Left lobe of liver (tissue), 2 donors: Measurements from ENCODE around the gene QRICH2. TPM values are rescaled to one million over a fixed set of nuclear protein-coding genes. Genes with fewer than 3 reads are reported as not detected.
"Not testable (repeated sequence)": the region's sequence is repeated elsewhere in the genome, so short reads cannot be mapped to it uniquely, and the experiment has no call there.

Source experiments
- ATAC-seq: fragments of 200-7000 bp; cut with Tn5 transposase; one replicate; pipeline ENCODE4 v1.9.1; 2020; ENCODE audit warnings: mild to moderate bottlenecking, moderate library complexity
- DNase-seq: peaks from one replicate; pipeline ENCODE4 v3.0.0-alpha.2; 2020; ENCODE audit warnings: low spot score
- total RNA-seq: library from RNA; stranded (reverse); gene quantifications from one replicate; pipeline ENCODE4 v1.2.1, GENCODE V29; 2021
- donor health status: DM: no; HTN: no; CAD: no; lungs with moderate emphysema.
- donor health status: DM: no; HTN: yes; CAD: no.

The QRICH2 gene
- total RNA-seq, 1 donor from 2014 or later = 2.6 TPM

DNA sequence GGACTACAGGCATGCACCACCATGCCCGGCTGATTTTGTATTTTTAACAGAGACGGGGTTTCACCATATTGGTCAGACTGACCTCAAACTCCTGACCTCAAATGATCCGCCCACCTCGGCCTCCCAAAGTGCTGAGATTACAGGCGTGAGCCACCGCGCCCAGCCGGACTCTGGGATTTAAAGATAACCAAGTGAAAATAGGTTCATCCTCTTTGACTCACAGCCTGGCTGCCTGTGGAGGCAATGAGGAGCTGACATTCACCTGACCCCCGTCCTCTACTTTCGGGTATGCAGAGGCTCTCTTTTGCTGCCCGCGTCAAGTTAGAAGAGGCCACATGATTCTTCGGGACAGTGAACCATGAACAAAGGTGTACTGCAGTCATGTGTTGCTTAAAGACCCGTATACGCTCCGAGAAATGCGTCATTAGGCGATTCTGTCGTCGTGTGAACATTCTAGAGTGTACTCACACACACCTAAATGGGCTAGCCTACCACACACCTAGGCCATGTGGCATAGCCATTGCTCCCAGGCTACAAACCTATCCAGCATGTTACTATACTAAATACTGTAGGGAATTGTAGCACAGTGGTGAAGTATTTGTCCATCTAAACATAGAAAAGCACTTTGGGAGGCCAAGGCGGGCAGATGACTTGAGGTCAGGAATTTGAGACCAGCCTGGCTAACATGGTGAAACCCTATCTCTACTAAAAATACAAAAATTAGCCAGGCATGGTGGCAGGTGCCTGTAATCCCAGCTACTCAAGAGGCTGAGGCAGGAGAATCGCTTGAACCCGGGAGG lies 54.9 kb downstream of the QRICH2 start:
- DNase-seq, ATAC-seq: not testable (repeated sequence)

GRCh38 chr17:76252040-76252954 lies 55.8 kb downstream of the QRICH2 start:
- peak; percentile 96 for DNase-seq
- ATAC-seq = peak; percentile 86

GRCh38 chr17:76251478-76252039 lies 56.5 kb downstream of the QRICH2 start:
- peak; percentile 2 for ATAC-seq
- no peak for DNase-seq

GRCh38 chr17:76250141-76250540 lies 57.9 kb downstream of the QRICH2 start:
- ATAC-seq (no peak), DNase-seq (no peak)

DNA sequence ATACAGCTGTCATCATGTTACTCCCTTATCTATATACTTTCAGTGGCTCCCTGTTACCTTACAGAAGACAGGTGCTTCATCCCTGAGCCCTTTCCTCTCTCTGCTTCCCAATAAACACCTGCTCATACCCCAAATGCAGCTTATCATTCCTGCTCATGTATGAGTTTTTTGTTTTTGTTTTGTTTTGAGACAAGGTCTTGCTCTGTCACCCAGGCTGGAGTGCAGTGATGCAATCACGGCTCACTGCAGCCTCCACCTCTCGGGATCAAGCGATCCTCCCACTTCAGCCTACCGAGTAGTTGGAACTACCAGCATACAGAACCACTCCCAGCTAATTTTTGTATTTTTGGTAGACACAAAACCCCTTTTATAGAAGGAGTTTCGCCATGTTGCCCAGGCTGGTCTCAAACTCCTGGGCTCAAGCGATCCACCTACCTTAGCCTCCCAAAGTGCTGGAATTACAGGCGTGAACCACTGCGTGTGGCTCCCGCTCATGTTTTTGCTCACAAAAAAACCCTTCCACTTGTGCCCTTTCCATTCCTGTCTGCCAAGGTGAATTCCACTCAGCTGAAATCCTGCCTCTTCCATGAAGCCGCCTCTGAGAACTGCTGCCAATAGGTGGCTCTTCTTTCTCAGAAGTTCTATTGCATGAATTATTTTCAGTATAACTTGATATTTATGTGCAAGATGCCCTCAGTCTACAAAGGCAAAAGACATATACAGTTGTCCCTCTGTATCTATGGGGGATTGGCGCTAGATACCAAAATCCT lies 59.9 kb downstream of the QRICH2 start:
- DNase-seq (peak; percentile 59), ATAC-seq (peak; percentile 25)

- DNase-seq (peak; percentile 27), ATAC-seq (no peak)
Observed at GRCh38 chr17:76247304-76247703, 60.8 kb downstream of the QRICH2 start.

GRCh38 chr17:76246080-76247066 lies 61.7 kb downstream of the QRICH2 start:
- DNase-seq (peak; percentile 66), ATAC-seq (peak; percentile 81)

GRCh38 chr17:76244721-76245120 lies 63.4 kb downstream of the QRICH2 start:
- peak; percentile 33 for DNase-seq
- ATAC-seq = not testable (repeated sequence)

GRCh38 chr17:76243826-76244679 lies 64.0 kb downstream of the QRICH2 start:
- ATAC-seq (no peak), DNase-seq (peak; percentile 39)

- ATAC-seq = no peak
- DNase-seq = peak; percentile 38
Observed at GRCh38 chr17:76241691-76242255, 66.3 kb downstream of the QRICH2 start.

DNA sequence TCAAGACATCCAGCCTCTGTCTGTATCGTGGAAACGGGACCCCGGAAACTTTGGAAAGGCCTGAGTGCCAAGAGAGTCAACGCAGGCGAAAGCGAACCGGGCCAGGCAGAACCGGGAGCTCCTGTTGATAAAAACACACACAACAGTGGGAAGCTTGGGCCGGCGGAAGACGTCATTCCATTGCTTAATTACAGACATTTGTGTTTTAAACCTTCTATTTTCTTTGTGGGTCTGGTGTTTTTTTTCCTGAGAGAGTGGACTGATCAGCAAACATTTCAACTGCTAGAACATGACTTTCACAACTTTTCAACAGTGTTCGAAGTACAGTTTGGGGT lies 66.9 kb downstream of the QRICH2 start:
- ATAC-seq (peak; percentile 35), DNase-seq (no peak)

- ATAC-seq = peak; percentile 77
- peak; percentile 74 for DNase-seq
Observed at GRCh38 chr17:76240461-76241203, 67.4 kb downstream of the QRICH2 start, which contains the start of gene RNF157. Gene RNF157, minus strand, starts transcription at chr17:76240493. Its CDS starts 253 bp downstream, at chr17:76240240.

DNA sequence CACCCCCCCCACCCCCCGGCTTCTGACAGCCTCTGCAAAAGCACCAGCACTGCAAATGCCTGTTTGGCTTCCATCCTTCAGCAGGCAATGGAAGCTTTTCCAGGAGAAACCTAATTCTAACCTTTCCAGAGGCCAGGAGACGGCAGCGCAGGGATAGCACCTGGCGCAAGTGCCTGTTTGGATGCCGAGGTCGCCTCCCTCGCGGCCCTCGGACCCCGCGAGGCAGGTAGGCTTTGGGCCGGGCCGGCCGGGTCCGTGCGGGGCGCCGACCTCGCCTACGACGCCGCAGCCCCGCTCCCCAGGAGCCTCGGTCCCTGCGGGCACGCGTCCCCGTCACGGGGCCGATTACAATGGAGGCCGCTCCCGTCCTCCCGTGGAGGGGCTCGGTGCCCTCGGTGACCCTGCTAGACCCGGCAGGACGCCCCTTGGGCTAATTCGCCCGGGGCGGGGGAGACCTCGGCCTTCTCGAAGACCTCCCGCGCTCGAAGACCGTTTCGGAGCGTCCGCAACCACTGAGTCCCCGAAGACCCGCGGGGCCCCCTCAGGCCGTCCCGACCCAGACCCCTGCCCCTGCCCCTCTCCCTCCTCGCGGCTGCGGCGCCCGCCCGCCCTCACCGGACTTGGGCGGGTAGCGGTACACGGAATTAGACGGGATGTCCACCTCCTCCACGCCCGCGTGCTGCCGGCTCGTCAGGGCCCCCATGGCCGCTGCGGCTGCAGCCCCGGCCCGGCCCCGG lies 68.4 kb downstream of the QRICH2 start:
- no peak for DNase-seq
- ATAC-seq = peak; percentile 2

- peak; percentile 20 for ATAC-seq
Observed at GRCh38 chr17:76238847-76239537, 69.1 kb downstream of the QRICH2 start.

GRCh38 chr17:76237859-76238313 lies 70.2 kb downstream of the QRICH2 start:
- peak; percentile 47 for ATAC-seq
- DNase-seq = no peak

More at GRCh38 chr17:76238847-76239537, 69.1 kb downstream of the QRICH2 start:
- no peak for DNase-seq

DNA sequence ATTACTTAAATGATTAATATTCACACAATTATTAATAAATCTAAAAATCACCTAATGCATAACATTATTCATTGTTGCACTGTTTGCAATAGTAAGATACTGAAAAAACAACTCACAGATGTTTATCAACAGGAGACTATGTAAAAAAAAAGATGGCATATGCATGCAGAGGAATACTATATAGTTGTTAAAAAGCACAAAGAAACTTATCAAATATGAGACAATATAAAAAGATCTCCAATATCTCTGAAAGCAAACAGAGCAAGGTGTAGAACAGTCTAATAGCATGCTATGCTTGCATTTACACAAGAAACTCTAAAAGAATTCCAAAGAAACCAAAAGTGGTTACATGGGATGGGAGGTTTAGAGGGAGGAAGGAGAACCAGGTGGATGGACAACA lies 71.5 kb downstream of the QRICH2 start:
- DNase-seq (no peak), ATAC-seq (no peak)
